Lower lobe of right lung (tissue), 2 donors: ENCODE measurements around the gene SLC37A4. TPM values are rescaled to one million over a fixed set of nuclear protein-coding genes. Genes with fewer than 3 reads are reported as not detected.

ENCODE experiments used
- ATAC-seq, 2 donors: fragments of 200-7000 bp; cut with Tn5 transposase; one replicate each; pipeline ENCODE4 v1.9.1; 2020 to 2022; ENCODE audit warnings: mild to moderate bottlenecking in 2 of 2, moderate library complexity in 2 of 2
- DNase-seq: peaks from one replicate; pipeline ENCODE4 v3.0.0-alpha.2; 2020
- H3K27ac ChIP-seq: fragments of 200-600 bp; one replicate; pipeline ENCODE4 v1.8.0; 2022
- H3K27me3 ChIP-seq: fragments of 200-600 bp; one replicate; pipeline ENCODE4 v1.8.0; 2022; ENCODE audit warnings: low read depth
- H3K36me3 ChIP-seq: fragments of 200-600 bp; one replicate; pipeline ENCODE4 v1.8.0; 2022; ENCODE audit warnings: mild to moderate bottlenecking
- H3K4me1 ChIP-seq: fragments of 200-600 bp; one replicate; pipeline ENCODE4 v1.8.0; 2022
- H3K4me3 ChIP-seq: fragments of 200-600 bp; one replicate; pipeline ENCODE4 v1.8.0; 2022; ENCODE audit warnings: mild to moderate bottlenecking
- H3K9me3 ChIP-seq: fragments of 200-600 bp; one replicate; pipeline ENCODE4 v1.8.0; 2022
- intact Hi-C: fragments of 100-400 bp; cut with DNase I; formaldehyde crosslinking; loops from one replicate; pipeline ENCODE4 v1.11.0; 2022
- total RNA-seq: library from RNA; stranded (reverse); fragmentation: NEBNext Ultra II Directional; extraction: Animal tissue kit (Norgen Biotek cat#: 25700); gene quantifications from one replicate; pipeline ENCODE4 v1.2.1, GENCODE V29; 2021
- TF ChIP-seq, protein P1 (sequence below): fragments of 200-600 bp; IDR thresholded peaks from one replicate; pipeline ENCODE4 v1.8.0; 2022; ENCODE audit warnings: antibody characterized with exemption, mild to moderate bottlenecking
- donor health status: DM: no; HTN: yes; CAD: no; lungs with severe emphysema.

The SLC37A4 gene
- total RNA-seq, 1 donor from 2014 or later: 13.2 TPM

DNA sequence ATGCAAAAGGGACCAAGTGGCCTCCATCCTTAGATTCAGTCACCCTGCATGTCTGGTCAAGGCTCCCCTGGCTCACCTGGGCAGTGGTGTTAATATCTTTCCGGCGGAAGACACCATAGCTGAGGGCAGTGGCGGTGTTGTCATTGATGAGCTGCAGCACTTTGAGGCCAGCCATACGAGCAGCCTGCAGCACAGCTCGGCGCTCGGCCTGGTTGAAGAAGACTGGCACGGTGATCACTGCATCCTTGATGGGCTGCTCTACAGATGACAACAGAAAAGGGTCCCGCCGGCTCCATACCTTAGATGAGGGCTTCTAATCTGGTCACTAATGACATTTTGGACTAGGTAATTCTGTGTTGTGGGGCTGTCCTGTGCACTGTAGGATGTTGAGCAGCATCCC lies 23.7 kb upstream of the SLC37A4 start:
- Histone ChIP-seq H3K9me3 (no peaks in the 10 kb centered on the region), H3K36me3 (peaks cover 61% of the 10 kb centered on the region), H3K27ac (no peak overlapping the region), H3K27me3 (no peaks in the 10 kb centered on the region), H3K4me3 (no peak overlapping the region), H3K4me1 (peaks cover 25% of the 10 kb centered on the region)
- TF ChIP-seq, protein P1, sequence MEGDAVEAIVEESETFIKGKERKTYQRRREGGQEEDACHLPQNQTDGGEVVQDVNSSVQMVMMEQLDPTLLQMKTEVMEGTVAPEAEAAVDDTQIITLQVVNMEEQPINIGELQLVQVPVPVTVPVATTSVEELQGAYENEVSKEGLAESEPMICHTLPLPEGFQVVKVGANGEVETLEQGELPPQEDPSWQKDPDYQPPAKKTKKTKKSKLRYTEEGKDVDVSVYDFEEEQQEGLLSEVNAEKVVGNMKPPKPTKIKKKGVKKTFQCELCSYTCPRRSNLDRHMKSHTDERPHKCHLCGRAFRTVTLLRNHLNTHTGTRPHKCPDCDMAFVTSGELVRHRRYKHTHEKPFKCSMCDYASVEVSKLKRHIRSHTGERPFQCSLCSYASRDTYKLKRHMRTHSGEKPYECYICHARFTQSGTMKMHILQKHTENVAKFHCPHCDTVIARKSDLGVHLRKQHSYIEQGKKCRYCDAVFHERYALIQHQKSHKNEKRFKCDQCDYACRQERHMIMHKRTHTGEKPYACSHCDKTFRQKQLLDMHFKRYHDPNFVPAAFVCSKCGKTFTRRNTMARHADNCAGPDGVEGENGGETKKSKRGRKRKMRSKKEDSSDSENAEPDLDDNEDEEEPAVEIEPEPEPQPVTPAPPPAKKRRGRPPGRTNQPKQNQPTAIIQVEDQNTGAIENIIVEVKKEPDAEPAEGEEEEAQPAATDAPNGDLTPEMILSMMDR: no peak
- DNase-seq (no peak), ATAC-seq (no peak)
- intact Hi-C loops: no loop called here

DNA sequence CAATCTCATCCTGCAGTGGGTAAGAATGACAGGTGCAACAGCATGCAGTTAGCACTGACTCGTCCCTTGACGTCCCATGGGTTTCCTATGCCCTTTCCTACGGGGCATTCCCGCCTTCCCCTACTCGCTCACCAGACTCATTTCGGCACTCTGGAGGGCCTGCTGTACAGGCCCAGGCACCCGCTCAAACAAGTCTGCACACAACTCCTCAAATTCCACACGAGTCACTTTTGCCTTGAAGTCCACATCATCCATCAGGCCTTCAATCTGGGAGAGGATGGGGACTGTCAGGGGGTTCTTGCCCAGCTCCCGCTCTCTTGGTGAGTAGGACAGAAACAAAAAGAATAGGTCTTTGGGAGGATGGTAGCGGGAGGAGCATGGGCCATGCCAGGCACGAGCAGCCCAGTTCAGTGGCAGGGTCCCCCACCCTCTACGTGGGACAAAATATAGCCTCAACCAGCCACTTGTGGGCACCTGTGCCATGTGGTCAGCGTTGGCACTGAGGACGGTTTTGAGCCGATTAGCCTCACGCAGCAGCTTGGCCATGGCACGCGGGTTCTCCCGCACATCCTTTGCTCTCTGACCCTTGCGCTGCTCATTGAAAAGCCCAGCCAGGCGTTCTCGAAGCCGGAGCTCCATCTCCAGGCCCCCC lies 21.6 kb upstream of the SLC37A4 start:
- TF ChIP-seq, protein P1: no peak
- H3K36me3 ChIP-seq: peaks cover 82% of the 10 kb centered on the region
- no peak for DNase-seq
- H3K9me3 ChIP-seq: no peaks in the 10 kb centered on the region
- no peaks in the 10 kb centered on the region for H3K27me3 ChIP-seq
- peaks cover 15% of the 10 kb centered on the region for H3K4me1 ChIP-seq
- no peak for ATAC-seq
- intact Hi-C loops: no loop called here
- H3K27ac ChIP-seq: no peak overlapping the region
- no peak overlapping the region for H3K4me3 ChIP-seq

DNA sequence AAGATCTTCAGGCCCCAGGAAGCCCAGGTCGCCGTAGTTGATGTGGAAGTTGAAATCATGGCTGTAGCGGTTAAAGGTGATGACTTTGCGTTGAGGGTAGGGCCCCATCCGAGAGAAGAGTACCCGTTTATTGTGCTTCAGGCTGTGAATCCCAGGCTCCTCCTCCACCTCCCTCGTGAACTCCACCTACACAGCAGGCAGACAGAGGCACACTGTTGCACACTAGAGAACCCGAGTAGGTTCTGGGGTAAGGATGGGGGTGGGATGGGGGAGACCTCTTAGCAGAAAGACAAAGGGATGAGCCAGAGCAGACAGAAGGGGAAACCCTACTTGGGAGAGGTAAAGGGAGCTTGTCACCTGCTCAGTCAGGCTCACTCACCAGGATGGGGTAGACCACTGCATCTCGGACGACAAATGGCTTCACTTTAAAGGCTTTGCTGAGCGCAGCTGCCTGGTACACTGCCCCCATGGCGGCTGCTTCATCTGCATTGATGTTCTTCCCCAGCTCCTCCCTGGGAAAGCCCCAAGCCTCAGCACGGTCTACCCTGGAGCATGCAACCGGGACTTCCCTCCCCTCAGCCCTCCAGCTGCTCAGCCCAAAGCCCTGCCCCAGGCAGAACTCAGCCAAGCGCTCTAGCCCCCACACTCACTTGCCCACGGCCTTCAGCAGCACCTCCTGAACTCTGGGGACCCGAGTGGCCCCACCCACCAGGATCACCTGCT lies 20.9 kb upstream of the SLC37A4 start:
- no peak for ATAC-seq
- TF ChIP-seq, protein P1: no peak
- H3K4me1 ChIP-seq: peaks cover 15% of the 10 kb centered on the region
- H3K27ac ChIP-seq: no peak overlapping the region
- no peak overlapping the region for H3K4me3 ChIP-seq
- H3K36me3 ChIP-seq: peaks cover 89% of the 10 kb centered on the region
- intact Hi-C loops: no loop called here
- no peaks in the 10 kb centered on the region for H3K27me3 ChIP-seq
- H3K9me3 ChIP-seq: no peaks in the 10 kb centered on the region
- DNase-seq: no peak

DNA sequence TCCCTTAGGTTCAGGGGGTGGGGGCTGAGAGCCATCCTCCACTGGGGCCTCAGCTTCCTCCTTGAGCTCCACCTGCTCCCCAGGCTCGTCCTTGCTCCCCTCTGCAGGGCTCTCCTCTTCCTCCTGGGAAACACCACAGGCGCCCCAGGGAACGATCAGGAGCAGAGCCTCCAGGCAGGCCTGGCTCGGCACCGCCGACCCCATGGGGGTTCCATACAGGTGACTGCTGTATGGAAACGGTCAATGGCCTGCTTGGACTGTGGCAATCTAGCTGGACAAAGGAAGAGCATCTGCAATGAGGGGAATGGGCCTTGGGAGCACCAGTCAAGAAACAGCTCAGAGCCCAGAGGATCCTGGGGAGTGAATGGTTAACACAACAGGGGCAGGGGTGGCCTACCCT lies 18.4 kb upstream of the SLC37A4 start:
- intact Hi-C loops: no loop called here
- no peak for DNase-seq
- Histone ChIP-seq H3K36me3 (peaks cover 98% of the 10 kb centered on the region), H3K4me3 (no peak overlapping the region), H3K27me3 (no peaks in the 10 kb centered on the region), H3K9me3 (no peaks in the 10 kb centered on the region), H3K27ac (no peak overlapping the region), H3K4me1 (no peaks in the 10 kb centered on the region)
- ATAC-seq: no peak
- TF ChIP-seq, protein P1: no peak

DNA sequence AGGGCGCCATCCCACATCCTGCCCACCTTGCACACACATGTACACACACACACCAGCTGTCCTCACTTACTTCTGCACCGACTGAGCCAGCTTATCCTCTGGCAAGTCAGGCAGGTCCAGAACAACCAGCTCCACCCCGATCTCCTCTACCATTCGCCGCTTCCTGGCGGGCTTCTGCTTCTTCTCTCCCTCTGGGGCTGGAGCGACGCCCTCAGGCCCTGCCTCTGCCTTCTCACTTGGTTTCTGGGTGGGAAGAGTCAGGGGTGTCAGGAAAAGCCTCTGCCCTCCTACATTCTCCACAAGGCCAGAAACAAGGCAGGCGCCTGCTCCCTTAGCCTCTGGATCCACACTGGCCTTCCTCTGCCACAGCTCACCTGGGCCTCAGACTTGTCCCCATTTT lies 18.0 kb upstream of the SLC37A4 start:
- no peak for ATAC-seq
- Histone ChIP-seq H3K9me3 (no peaks in the 10 kb centered on the region), H3K4me3 (no peak overlapping the region), H3K36me3 (peaks cover 94% of the 10 kb centered on the region), H3K27ac (no peak overlapping the region), H3K27me3 (no peaks in the 10 kb centered on the region), H3K4me1 (no peaks in the 10 kb centered on the region)
- DNase-seq: no peak
- intact Hi-C loops: no loop called here
- TF ChIP-seq, protein P1: no peak
